Measurements from ENCODE around the gene PRDM16.

The PRDM16 gene

DNA sequence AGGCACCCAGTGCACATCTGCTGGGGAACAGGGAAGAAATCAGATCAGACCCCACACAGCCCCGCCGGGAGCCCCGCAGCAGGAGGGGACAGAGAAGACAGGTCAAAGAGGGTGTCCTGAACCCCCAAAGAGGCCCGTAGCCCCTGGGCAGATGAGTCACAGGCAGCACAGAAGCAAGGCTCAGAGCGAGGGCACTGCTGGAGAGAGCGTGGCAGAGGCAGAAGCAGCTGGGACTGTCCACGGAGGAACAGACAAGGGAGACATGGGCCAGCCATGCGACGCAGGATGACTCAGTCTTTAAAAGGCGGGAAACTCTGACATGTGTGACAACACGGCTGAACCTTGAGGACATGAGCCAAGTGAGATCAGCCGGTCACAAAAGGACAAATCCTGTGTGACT, 14.5 kb upstream of the PRDM16 start:
- no peak overlapping the region for H3K4me3 ChIP-seq (replicated peaks in 1 of 2; ENCODE audit: low read depth in 2 of 2, low read length in 2 of 2)
- TF ChIP-seq CTCF (IDR thresholded peaks at IDR 0.05; ENCODE audit: low read depth, low read length), result no peak
- DNase-seq (ENCODE audit: low read depth in 2 of 2), result no peak

DNA sequence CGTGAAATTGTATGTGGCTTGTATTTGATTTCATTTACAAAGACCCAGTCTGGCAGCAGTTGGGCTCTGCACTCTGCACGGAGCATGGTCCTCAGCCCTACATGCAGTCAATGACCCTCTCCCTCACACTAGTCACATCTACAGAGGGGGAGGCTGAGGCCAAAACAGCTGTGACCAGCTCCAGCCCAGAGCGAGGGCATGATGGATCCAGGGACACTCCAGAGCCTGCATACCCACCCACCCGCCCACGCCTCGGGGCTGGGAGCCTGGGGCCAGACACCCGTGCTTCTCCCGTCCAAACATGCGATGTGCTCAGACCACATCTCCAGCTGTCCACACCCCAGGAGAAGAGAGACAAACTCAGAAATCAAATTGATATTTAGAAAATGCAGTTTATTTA, 14.0 kb upstream of the PRDM16 start:
- H3K4me3 ChIP-seq (replicated peaks in 1 of 2; ENCODE audit: low read depth in 2 of 2, low read length in 2 of 2), result no peak overlapping the region
- no peak for DNase-seq (ENCODE audit: low read depth in 2 of 2)
- no peak for TF ChIP-seq CTCF (IDR thresholded peaks at IDR 0.05; ENCODE audit: low read depth, low read length)

DNA sequence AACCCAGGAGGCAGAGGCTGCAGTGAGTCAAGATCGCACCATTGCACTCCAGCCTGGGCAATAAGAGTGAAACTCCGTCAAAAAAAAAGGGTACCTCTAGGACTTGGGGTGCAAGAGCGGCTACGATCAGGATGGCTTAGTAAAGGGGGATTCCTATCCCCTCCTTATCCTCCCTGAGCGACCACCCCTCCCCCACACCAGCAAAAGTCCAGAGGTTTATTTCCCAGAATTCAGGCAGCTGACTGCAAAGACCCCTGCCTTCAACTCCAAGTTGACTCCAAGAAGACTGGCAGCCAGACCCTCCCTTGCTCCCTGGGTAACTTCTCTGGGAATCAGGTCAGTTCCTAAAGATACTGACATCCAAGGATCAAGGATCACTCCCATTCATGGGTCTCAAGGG, 12.4 kb upstream of the PRDM16 start:
- DNase-seq (ENCODE audit: low read depth in 2 of 2), result no peak
- TF ChIP-seq CTCF (IDR thresholded peaks at IDR 0.05; ENCODE audit: low read depth, low read length), result no peak
- no peak overlapping the region for H3K4me3 ChIP-seq (replicated peaks in 1 of 2; ENCODE audit: low read depth in 2 of 2, low read length in 2 of 2)

- no peak for DNase-seq (ENCODE audit: low read depth in 2 of 2)
Observed at GRCh38 chr1:3058263-3059030, 10.6 kb upstream of the PRDM16 start.

GRCh38 chr1:3060127-3060526, 8.9 kb upstream of the PRDM16 start:
- H3K4me3 ChIP-seq (replicated peaks in 1 of 2; ENCODE audit: low read depth in 2 of 2, low read length in 2 of 2), result no peak overlapping the region
- TF ChIP-seq CTCF (IDR thresholded peaks at IDR 0.05; ENCODE audit: low read depth, low read length), result no peak
- no peak for DNase-seq (ENCODE audit: low read depth in 2 of 2)

More at GRCh38 chr1:3058263-3059030, 10.6 kb upstream of the PRDM16 start:
- no peak overlapping the region for H3K4me3 ChIP-seq (replicated peaks in 1 of 2; ENCODE audit: low read depth in 2 of 2, low read length in 2 of 2)
- no peak for TF ChIP-seq CTCF (IDR thresholded peaks at IDR 0.05; ENCODE audit: low read depth, low read length)

DNA sequence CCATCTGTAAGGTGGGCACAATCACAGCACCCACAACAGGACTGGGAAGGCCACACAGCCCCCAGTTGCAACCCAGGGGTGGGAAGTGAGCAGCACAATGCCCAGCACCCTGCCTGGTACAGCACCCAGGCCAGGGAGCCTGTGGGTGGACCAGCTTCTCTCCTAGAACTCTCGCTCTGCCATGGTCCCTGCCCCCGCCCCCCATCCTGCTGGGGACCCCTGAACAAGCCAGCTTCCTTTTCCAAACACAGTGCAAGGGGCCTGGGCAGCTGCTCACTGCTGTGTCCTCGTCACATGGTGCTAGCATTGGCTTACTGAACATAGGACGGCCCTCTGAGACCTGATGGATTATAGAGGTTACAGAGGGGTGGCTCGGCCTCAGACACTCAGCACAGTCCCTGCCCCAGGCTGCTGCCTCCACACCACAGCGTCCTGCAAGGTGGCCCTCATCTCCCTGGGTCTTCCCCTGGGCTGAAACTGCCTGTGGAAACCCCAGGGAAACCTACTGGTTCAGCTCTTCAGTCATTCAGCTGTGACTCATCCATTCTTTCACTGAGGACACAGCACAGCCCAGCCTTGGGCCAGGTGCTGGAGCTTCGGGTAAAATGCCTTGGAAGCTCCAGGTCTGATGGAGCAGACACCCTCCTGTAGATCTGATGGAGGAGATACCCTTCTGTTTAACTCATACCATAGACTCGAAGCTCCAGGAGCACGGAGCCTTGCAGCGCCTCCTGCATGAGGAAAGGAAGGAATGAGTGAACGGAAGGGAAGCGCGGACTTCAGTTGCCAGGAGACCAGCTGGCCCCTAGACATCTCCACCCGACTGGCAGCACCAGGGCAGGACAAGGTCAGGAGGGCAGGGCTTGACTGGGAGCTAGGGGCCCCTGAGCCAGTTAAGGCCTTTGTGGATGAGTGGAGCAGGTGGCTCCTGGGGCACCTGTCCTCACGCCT, 8.1 kb upstream of the PRDM16 start:
- peak in 1 of 2 donors; percentile 24 for DNase-seq (ENCODE audit: low read depth in 2 of 2)
- TF ChIP-seq CTCF (IDR thresholded peaks at IDR 0.05; ENCODE audit: low read depth, low read length), result no peak
- no peak overlapping the region for H3K4me3 ChIP-seq (replicated peaks in 1 of 2; ENCODE audit: low read depth in 2 of 2, low read length in 2 of 2)

All from cardiac fibroblast (primary cell).